ENCODE measurements around the gene GLS.
"Not testable (repeated sequence)": the region's sequence is repeated elsewhere in the genome, so short reads cannot be mapped to it uniquely, and the experiment has no call there.

GLS gene

GRCh38 chr2:190882856-190883582 lies 2.4 kb downstream of the GLS start:
- DNase-seq (ENCODE audit: low read depth in 2 of 2) = no peak

GRCh38 chr2:190885844-190886243 lies 5.2 kb downstream of the GLS start:
- not testable (repeated sequence) for DNase-seq (ENCODE audit: low read depth in 2 of 2)

- DNase-seq (ENCODE audit: low read depth in 2 of 2) = no peak
Measured at GRCh38 chr2:190887089-190887488, 6.5 kb downstream of the GLS start.

- DNase-seq (ENCODE audit: low read depth in 2 of 2) = no peak
Measured at GRCh38 chr2:190888449-190888848, 7.8 kb downstream of the GLS start.

- no peak for DNase-seq (ENCODE audit: low read depth in 2 of 2)
Measured at GRCh38 chr2:190889175-190889943, 8.7 kb downstream of the GLS start.

- DNase-seq (ENCODE audit: low read depth in 2 of 2) = no peak
Measured at GRCh38 chr2:190891372-190891771, 10.8 kb downstream of the GLS start.

- DNase-seq (ENCODE audit: low read depth in 2 of 2) = no peak
Measured at GRCh38 chr2:190891889-190892288, 11.3 kb downstream of the GLS start.

- DNase-seq (ENCODE audit: low read depth in 2 of 2) = no peak
Measured at GRCh38 chr2:190893157-190893556, 12.5 kb downstream of the GLS start.

GRCh38 chr2:190896477-190896876 lies 15.9 kb downstream of the GLS start:
- DNase-seq (ENCODE audit: low read depth in 2 of 2) = no peak

- no peak for DNase-seq (ENCODE audit: low read depth in 2 of 2)
Measured at GRCh38 chr2:190903693-190904450, 23.3 kb downstream of the GLS start.

GRCh38 chr2:190904640-190905261 lies 24.1 kb downstream of the GLS start:
- DNase-seq (ENCODE audit: low read depth in 2 of 2) = no peak

GRCh38 chr2:190908532-190908931 lies 27.9 kb downstream of the GLS start:
- DNase-seq (ENCODE audit: low read depth in 2 of 2) = no peak

- no peak for DNase-seq (ENCODE audit: low read depth in 2 of 2)
Measured at GRCh38 chr2:190909680-190910079, 29.1 kb downstream of the GLS start.

- DNase-seq (ENCODE audit: low read depth in 2 of 2) = no peak
Measured at GRCh38 chr2:190910341-190911136, 29.9 kb downstream of the GLS start.

- no peak for DNase-seq (ENCODE audit: low read depth in 2 of 2)
Measured at GRCh38 chr2:190911813-190912212, 31.2 kb downstream of the GLS start.

GRCh38 chr2:190912726-190913125 lies 32.1 kb downstream of the GLS start:
- no peak for DNase-seq (ENCODE audit: low read depth in 2 of 2)

- DNase-seq (ENCODE audit: low read depth in 2 of 2) = no peak
Measured at GRCh38 chr2:190913725-190914124, 33.1 kb downstream of the GLS start.

GRCh38 chr2:190916829-190917228 lies 36.2 kb downstream of the GLS start:
- no peak for DNase-seq (ENCODE audit: low read depth in 2 of 2)

- no peak for DNase-seq (ENCODE audit: low read depth in 2 of 2)
Measured at GRCh38 chr2:190920085-190920484, 39.5 kb downstream of the GLS start.

GRCh38 chr2:190922376-190922775 lies 41.8 kb downstream of the GLS start:
- DNase-seq (ENCODE audit: low read depth in 2 of 2) = no peak

- no peak for DNase-seq (ENCODE audit: low read depth in 2 of 2)
Measured at GRCh38 chr2:190927301-190927700, 46.7 kb downstream of the GLS start.

All from stimulated activated CD8-positive, alpha-beta memory T cell treated with anti-CD3 and anti-CD28 coated beads, Interleukin-2, amount 100 ng/mL, for 48 hours (primary cell).